SK-N-SH treated with all-trans-retinoic acid at 6 μM for 48 hours (cell line): ENCODE data around the gene DERA.

Experiments used
- ATAC-seq: fragments of 200-7000 bp; cut with Tn5 transposase; 3 replicates; pipeline ENCODE4 v1.9.1; 2020; ENCODE audit warnings: mild to moderate bottlenecking, moderate library complexity
- BACH2 ChIP-seq: fragments of 250-450 bp; sonication (Bioruptor Pico); IDR thresholded peaks from 2 replicates; pipeline ENCODE4 v1.9.0; 2021; ENCODE audit warnings: mild to moderate bottlenecking, borderline replicate concordance
- CSDC2 ChIP-seq: fragments of 250-450 bp; sonication (Bioruptor Pico); IDR thresholded peaks from 2 replicates; pipeline ENCODE4 v1.5.0; 2020; ENCODE audit warnings: mild to moderate bottlenecking, moderate library complexity
- ESRRG ChIP-seq: fragments of 250-450 bp; sonication (Bioruptor Pico); IDR thresholded peaks from 2 replicates; pipeline ENCODE4 v1.6.1; 2021; ENCODE audit warnings: mild to moderate bottlenecking
- GLIS3 ChIP-seq: fragments of 250-450 bp; sonication (Bioruptor Pico); IDR thresholded peaks from 2 replicates; pipeline ENCODE4 v1.5.0; 2020; ENCODE audit warnings: mild to moderate bottlenecking, moderate library complexity
- ISL1 ChIP-seq: fragments of 250-450 bp; sonication (Bioruptor Pico); IDR thresholded peaks from 2 replicates; pipeline ENCODE4 v2.1.2; 2022; ENCODE audit warnings: mild to moderate bottlenecking, moderate library complexity
- OSR1 ChIP-seq: fragments of 250-450 bp; sonication (Bioruptor Pico); IDR thresholded peaks from 2 replicates; pipeline ENCODE4 v1.8.0; 2022; ENCODE audit warnings: moderate library complexity, mild to moderate bottlenecking, inconsistent platforms
- PPARA ChIP-seq: fragments of 250-450 bp; sonication (Bioruptor Pico); IDR thresholded peaks from 2 replicates; pipeline ENCODE4 v1.5.0; 2020; ENCODE audit warnings: mild to moderate bottlenecking, borderline replicate concordance
- RARB ChIP-seq: fragments of 250-450 bp; sonication (Bioruptor Pico); IDR thresholded peaks from 2 replicates; pipeline ENCODE4 v1.8.0; 2021; ENCODE audit warnings: mild to moderate bottlenecking, moderate library complexity
- SNAI2 ChIP-seq: fragments of 250-450 bp; sonication (Bioruptor Pico); IDR thresholded peaks from 2 replicates; pipeline ENCODE4 v1.5.0; 2020; ENCODE audit warnings: mild to moderate bottlenecking, moderate library complexity
- TCF4 ChIP-seq: fragments of 250-450 bp; sonication (Bioruptor Pico); IDR thresholded peaks from 2 replicates; pipeline ENCODE4 v1.8.0; 2021; ENCODE audit warnings: mild to moderate bottlenecking, moderate library complexity, borderline replicate concordance
- TOX ChIP-seq: fragments of 250-450 bp; sonication (Bioruptor Pico); IDR thresholded peaks from 2 replicates; pipeline ENCODE4 v1.8.0; 2021; ENCODE audit warnings: mild to moderate bottlenecking, moderate library complexity, borderline replicate concordance
- ZFP3 ChIP-seq: fragments of 250-450 bp; sonication (Bioruptor Pico); IDR thresholded peaks from 2 replicates; pipeline ENCODE4 v1.5.0; 2020; ENCODE audit warnings: mild to moderate bottlenecking, moderate library complexity
- ZFP30 ChIP-seq: fragments of 450-650 bp; formaldehyde crosslinking; IDR thresholded peaks from 2 replicates; pipeline ENCODE4 v1.5.0; 2022; ENCODE audit warnings: mild to moderate bottlenecking, moderate library complexity
- ZNF565 ChIP-seq: fragments of 450-650 bp; formaldehyde crosslinking; conservative IDR thresholded peaks from 2 replicates; pipeline ENCODE4 v1.5.0; 2020; ENCODE audit warnings: low read depth, mild to moderate bottlenecking, moderate library complexity
- ZNF70 ChIP-seq: fragments of 450-650 bp; formaldehyde crosslinking; IDR thresholded peaks from 2 replicates; pipeline ENCODE4 v1.5.0; 2020; ENCODE audit warnings: mild to moderate bottlenecking, moderate library complexity
- ZNF8 ChIP-seq: fragments of 450-650 bp; formaldehyde crosslinking; IDR thresholded peaks from 2 replicates; pipeline ENCODE4 v1.5.0; 2020; ENCODE audit warnings: mild to moderate bottlenecking, moderate library complexity
- TF ChIP-seq, protein P1 (sequence below): fragments of 250-450 bp; sonication (Bioruptor Pico); IDR thresholded peaks from 2 replicates; pipeline ENCODE4 v1.5.1; 2021; ENCODE audit warnings: mild to moderate bottlenecking, moderate library complexity
- TF ChIP-seq, protein P2 (sequence below): fragments of 250-450 bp; sonication (Bioruptor Pico); IDR thresholded peaks from 2 replicates; pipeline ENCODE4 v1.8.0; 2020; ENCODE audit warnings: mild to moderate bottlenecking, moderate library complexity, borderline replicate concordance
- TF ChIP-seq, protein P3 (sequence below): fragments of 250-450 bp; sonication (Bioruptor Pico); IDR thresholded peaks from 2 replicates; pipeline ENCODE4 v1.8.0; 2021; ENCODE audit warnings: low read depth, mild to moderate bottlenecking, moderate library complexity, borderline replicate concordance
- TF ChIP-seq, protein P4 (sequence below): fragments of 250-450 bp; sonication (Bioruptor Pico); IDR thresholded peaks from 2 replicates; pipeline ENCODE4 v1.5.0; 2020; ENCODE audit warnings: mild to moderate bottlenecking, moderate library complexity
- TF ChIP-seq, protein P5 (sequence below): fragments of 250-450 bp; sonication (Bioruptor Pico); IDR thresholded peaks from 2 replicates; pipeline ENCODE4 v1.5.1; 2020; ENCODE audit warnings: low read depth, mild to moderate bottlenecking, moderate library complexity

The DERA gene

DNA sequence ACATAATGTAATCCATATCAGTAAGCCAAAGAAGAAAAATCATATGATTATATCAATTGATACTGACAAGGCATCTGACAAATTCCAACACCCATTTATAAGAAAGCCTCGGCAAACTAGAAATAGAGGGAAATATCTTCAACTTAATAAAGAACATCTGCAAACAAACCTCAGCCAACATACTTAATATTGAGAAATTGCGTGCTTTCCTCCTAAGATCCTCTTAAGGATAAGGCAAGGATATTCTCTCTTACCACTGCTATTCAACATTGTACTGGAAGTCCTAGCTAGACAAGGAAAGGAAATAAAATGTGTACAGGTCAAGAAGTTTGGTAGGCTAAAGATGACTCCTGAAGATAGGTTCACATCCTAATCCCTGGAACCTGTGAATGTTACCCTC, 115.9 kb downstream of the DERA start:
- TF ChIP-seq GLIS3 (no peak), PPARA (CRISPR knock-in tag) (no peak), SNAI2 (no peak)
- TF ChIP-seq, protein P1, sequence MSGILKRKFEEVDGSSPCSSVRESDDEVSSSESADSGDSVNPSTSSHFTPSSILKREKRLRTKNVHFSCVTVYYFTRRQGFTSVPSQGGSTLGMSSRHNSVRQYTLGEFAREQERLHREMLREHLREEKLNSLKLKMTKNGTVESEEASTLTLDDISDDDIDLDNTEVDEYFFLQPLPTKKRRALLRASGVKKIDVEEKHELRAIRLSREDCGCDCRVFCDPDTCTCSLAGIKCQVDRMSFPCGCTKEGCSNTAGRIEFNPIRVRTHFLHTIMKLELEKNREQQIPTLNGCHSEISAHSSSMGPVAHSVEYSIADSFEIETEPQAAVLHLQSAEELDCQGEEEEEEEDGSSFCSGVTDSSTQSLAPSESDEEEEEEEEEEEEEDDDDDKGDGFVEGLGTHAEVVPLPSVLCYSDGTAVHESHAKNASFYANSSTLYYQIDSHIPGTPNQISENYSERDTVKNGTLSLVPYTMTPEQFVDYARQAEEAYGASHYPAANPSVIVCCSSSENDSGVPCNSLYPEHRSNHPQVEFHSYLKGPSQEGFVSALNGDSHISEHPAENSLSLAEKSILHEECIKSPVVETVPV (CRISPR knock-in tag) = no peak
- TF ChIP-seq, protein P2, sequence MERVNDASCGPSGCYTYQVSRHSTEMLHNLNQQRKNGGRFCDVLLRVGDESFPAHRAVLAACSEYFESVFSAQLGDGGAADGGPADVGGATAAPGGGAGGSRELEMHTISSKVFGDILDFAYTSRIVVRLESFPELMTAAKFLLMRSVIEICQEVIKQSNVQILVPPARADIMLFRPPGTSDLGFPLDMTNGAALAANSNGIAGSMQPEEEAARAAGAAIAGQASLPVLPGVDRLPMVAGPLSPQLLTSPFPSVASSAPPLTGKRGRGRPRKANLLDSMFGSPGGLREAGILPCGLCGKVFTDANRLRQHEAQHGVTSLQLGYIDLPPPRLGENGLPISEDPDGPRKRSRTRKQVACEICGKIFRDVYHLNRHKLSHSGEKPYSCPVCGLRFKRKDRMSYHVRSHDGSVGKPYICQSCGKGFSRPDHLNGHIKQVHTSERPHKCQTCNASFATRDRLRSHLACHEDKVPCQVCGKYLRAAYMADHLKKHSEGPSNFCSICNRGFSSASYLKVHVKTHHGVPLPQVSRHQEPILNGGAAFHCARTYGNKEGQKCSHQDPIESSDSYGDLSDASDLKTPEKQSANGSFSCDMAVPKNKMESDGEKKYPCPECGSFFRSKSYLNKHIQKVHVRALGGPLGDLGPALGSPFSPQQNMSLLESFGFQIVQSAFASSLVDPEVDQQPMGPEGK (CRISPR knock-in tag) = no peak
- TF ChIP-seq, all 23 proteins: peak for 0
- peak; percentile 42 for ATAC-seq

DNA sequence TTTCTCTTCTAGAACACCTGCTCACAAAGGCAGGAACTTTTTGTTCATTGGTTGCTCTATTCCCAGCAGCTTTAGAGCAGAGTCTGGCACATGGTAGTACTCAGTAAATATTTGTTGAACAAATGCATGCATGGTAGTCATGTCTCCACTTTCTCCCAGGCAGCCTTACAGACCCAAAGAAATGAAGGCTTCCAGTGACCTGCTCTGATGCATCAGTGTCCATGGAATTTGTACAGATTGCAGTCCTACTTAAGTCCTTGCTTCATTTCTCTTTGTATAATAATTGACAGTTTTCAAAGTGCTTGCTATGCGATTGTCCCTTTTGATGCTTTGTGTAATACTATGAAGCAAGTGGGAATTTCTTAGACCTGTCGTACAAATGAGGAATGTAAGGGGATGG, 119.6 kb downstream of the DERA start:
- TF ChIP-seq ISL1 (CRISPR knock-in tag) (no peak), SNAI2 (no peak), ZNF565 (CRISPR knock-in tag) (no peak), ZNF70 (no peak), OSR1 (CRISPR knock-in tag) (no peak), CSDC2 (CRISPR knock-in tag) (no peak), PPARA (CRISPR knock-in tag) (no peak), ZFP3 (no peak), ESRRG (no peak), ZNF8 (CRISPR knock-in tag) (no peak), GLIS3 (no peak), BACH2 (CRISPR knock-in tag) (no peak), TCF4 (CRISPR knock-in tag) (no peak), ZFP30 (CRISPR knock-in tag) (no peak)
- TF ChIP-seq, protein P3, sequence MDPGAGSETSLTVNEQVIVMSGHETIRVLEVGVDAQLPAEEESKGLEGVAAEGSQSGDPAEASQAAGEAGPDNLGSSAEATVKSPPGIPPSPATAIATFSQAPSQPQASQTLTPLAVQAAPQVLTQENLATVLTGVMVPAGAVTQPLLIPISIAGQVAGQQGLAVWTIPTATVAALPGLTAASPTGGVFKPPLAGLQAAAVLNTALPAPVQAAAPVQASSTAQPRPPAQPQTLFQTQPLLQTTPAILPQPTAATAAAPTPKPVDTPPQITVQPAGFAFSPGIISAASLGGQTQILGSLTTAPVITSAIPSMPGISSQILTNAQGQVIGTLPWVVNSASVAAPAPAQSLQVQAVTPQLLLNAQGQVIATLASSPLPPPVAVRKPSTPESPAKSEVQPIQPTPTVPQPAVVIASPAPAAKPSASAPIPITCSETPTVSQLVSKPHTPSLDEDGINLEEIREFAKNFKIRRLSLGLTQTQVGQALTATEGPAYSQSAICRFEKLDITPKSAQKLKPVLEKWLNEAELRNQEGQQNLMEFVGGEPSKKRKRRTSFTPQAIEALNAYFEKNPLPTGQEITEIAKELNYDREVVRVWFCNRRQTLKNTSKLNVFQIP (CRISPR knock-in tag) = no peak
- TF ChIP-seq, protein P4, sequence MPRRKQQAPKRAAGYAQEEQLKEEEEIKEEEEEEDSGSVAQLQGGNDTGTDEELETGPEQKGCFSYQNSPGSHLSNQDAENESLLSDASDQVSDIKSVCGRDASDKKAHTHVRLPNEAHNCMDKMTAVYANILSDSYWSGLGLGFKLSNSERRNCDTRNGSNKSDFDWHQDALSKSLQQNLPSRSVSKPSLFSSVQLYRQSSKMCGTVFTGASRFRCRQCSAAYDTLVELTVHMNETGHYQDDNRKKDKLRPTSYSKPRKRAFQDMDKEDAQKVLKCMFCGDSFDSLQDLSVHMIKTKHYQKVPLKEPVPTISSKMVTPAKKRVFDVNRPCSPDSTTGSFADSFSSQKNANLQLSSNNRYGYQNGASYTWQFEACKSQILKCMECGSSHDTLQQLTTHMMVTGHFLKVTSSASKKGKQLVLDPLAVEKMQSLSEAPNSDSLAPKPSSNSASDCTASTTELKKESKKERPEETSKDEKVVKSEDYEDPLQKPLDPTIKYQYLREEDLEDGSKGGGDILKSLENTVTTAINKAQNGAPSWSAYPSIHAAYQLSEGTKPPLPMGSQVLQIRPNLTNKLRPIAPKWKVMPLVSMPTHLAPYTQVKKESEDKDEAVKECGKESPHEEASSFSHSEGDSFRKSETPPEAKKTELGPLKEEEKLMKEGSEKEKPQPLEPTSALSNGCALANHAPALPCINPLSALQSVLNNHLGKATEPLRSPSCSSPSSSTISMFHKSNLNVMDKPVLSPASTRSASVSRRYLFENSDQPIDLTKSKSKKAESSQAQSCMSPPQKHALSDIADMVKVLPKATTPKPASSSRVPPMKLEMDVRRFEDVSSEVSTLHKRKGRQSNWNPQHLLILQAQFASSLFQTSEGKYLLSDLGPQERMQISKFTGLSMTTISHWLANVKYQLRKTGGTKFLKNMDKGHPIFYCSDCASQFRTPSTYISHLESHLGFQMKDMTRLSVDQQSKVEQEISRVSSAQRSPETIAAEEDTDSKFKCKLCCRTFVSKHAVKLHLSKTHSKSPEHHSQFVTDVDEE (CRISPR knock-in tag) = no peak
- TF ChIP-seq, protein P2 (CRISPR knock-in tag) = no peak
- TF ChIP-seq, protein P5, sequence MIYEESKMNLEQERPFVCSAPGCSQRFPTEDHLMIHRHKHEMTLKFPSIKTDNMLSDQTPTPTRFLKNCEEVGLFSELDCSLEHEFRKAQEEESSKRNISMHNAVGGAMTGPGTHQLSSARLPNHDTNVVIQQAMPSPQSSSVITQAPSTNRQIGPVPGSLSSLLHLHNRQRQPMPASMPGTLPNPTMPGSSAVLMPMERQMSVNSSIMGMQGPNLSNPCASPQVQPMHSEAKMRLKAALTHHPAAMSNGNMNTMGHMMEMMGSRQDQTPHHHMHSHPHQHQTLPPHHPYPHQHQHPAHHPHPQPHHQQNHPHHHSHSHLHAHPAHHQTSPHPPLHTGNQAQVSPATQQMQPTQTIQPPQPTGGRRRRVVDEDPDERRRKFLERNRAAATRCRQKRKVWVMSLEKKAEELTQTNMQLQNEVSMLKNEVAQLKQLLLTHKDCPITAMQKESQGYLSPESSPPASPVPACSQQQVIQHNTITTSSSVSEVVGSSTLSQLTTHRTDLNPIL (CRISPR knock-in tag) = no peak
- TF ChIP-seq, all 23 proteins: peak for 0
- ATAC-seq = no peak

DNA sequence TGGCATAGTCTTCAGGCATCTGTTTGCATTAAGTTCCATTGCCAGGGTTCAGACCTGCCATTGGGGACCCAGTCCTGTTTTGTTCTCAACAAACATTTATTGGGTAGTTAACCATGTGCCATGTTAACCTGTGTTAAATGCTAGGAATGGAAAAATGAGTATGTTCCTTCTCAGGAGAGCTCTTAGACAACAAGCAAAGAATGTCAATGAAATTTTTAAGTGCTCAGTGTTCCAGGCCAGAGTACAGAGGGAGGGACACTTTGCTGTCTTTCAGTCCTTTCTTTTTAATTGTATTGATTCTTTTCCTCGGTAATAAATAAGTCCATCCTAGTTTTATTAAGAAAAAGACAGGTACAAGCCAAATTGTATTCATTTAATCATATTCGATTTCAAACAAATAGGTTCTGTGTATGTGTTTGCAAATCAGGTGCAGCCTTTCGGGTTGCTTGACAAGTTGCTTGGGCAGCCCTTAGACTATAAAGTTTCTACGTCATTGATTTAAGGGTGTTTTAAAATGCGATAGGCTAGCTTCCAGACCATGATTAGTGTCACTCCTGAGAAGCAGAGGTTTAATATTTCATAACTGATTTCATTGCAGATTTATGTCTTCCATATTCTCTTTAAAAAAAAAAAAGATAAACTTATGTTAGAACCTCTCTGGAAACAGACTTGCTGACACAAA, 123.1 kb downstream of the DERA start:
- ATAC-seq = no peak
- TF ChIP-seq ZFP30 (CRISPR knock-in tag) (no peak), PPARA (CRISPR knock-in tag) (no peak), ESRRG (no peak), CSDC2 (CRISPR knock-in tag) (no peak), TOX (no peak), GLIS3 (no peak), SNAI2 (no peak), ISL1 (CRISPR knock-in tag) (no peak), TCF4 (CRISPR knock-in tag) (no peak), ZNF8 (CRISPR knock-in tag) (no peak), ZNF565 (CRISPR knock-in tag) (no peak), RARB (CRISPR knock-in tag) (no peak), BACH2 (CRISPR knock-in tag) (no peak), OSR1 (CRISPR knock-in tag) (no peak)
- TF ChIP-seq, protein P3 (CRISPR knock-in tag) = no peak
- TF ChIP-seq, protein P2 (CRISPR knock-in tag) = no peak
